B cell (primary cell): Measurements from ENCODE around the gene M1AP. TPM values are rescaled to one million over a fixed set of nuclear protein-coding genes. Genes with fewer than 3 reads are reported as not detected.
A peak's percentile ranks its signal among the peaks of the same experiment; 100 is the strongest.

Experiments
- ATAC-seq: fragments of 200-7000 bp; cut with Tn5 transposase; one replicate; pipeline ENCODE4 v1.10.0; 2021; ENCODE audit warnings: low read depth, mild to moderate bottlenecking, moderate number of reproducible peaks, moderate library complexity
- CTCF ChIA-PET: fragments of 350-600 bp; sonication (Branson Sonifier 250); formaldehyde crosslinking; loops from one replicate; lab custom pipeline; 2021; ENCODE audit warnings: antibody characterized with exemption, inconsistent platforms; lab: Charles Lee
- POLR2A ChIA-PET: fragments of 350-600 bp; sonication (Branson Sonifier 250); formaldehyde crosslinking; loops from one replicate; lab custom pipeline; 2021; ENCODE audit warnings: antibody characterized with exemption; lab: Charles Lee
- DNase-seq: peaks from one replicate; pipeline ENCODE4 v3.0.0; 2013
- H2AFZ ChIP-seq: 2 replicates; pipeline ENCODE4 v1.6.1; 2012; ENCODE audit warnings: mild to moderate bottlenecking, low read depth, low read length; ENCODE audit not compliant: insufficient read depth, poor library complexity, severe bottlenecking
- H3K27ac ChIP-seq, 2 donors: 1 replicate in 1 of 2; 2 replicates in 1 of 2; pipeline ENCODE4 v1.5.1; 2012 to 2013; ENCODE audit warnings: low read length in 2 of 2, mild to moderate bottlenecking in 2 of 2, moderate library complexity in 1 of 2
- H3K27me3 ChIP-seq, 4 experiments: fragments of 200-600 bp in 1 of 4; sonication (generic) in 1 of 4; replicated peaks in 1 of 4; 1 replicate in 2 of 4; 2 replicates in 2 of 4; pipeline versions ENCODE4 v1.6.1 to v1.7.0; 2013 to 2016; ENCODE audit warnings: low read length in 3 of 4, mild to moderate bottlenecking in 2 of 4, mixed read lengths in 1 of 4, moderate library complexity in 1 of 4; ENCODE audit not compliant: insufficient read depth in 4 of 4, control insufficient read depth in 3 of 4; ENCODE audit errors: control extremely low read depth in 1 of 4
- H3K36me3 ChIP-seq, 2 experiments: replicated peaks in 1 of 2; 1 replicate in 1 of 2; 2 replicates in 1 of 2; pipeline versions ENCODE4 v1.6.1 to v1.7.1; 2013; ENCODE audit warnings: low read length in 1 of 2; ENCODE audit not compliant: insufficient read depth in 2 of 2, control insufficient read depth in 1 of 2; ENCODE audit errors: control extremely low read depth in 1 of 2, extremely low read depth in 1 of 2
- H3K4me1 ChIP-seq, 2 donors: fragments of 200-600 bp in 1 of 2; sonication (generic) in 1 of 2; 1 replicate in 1 of 2; 2 replicates in 1 of 2; pipeline versions ENCODE4 v1.5.1 to v1.6.1; 2013 to 2017; ENCODE audit warnings: low read length in 2 of 2; ENCODE audit not compliant: control insufficient read depth in 2 of 2, insufficient read depth in 2 of 2
- H3K4me2 ChIP-seq: replicated peaks from 2 replicates; pipeline ENCODE3; 2012; ENCODE audit warnings: mild to moderate bottlenecking, low read depth, low read length; ENCODE audit not compliant: poor library complexity, severe bottlenecking
- H3K4me3 ChIP-seq, 5 experiments: fragments of 200-600 bp in 1 of 5; sonication (generic) in 1 of 5; 1 replicate in 3 of 5; 2 replicates in 2 of 5; pipeline versions ENCODE4 v1.5.1 to v1.7.0; 2011 to 2016; ENCODE audit warnings: low read length in 4 of 5, mild to moderate bottlenecking in 4 of 5, low read depth in 2 of 5, control low read depth in 1 of 5, moderate library complexity in 1 of 5; ENCODE audit not compliant: insufficient read depth in 1 of 5; ENCODE audit errors: control extremely low read depth in 1 of 5, extremely low read depth in 1 of 5
- H3K79me2 ChIP-seq: fragments of 200-600 bp; sonication (generic); one replicate; pipeline ENCODE4 v1.6.0; 2016; ENCODE audit warnings: low read length; ENCODE audit not compliant: control insufficient read depth, insufficient read depth
- H3K9ac ChIP-seq: fragments of 200-600 bp; sonication (generic); 2 replicates; pipeline ENCODE4 v1.6.1; 2017; ENCODE audit warnings: mild to moderate bottlenecking, low read length, moderate library complexity
- H3K9me3 ChIP-seq, 3 donors: one replicate each; pipeline versions ENCODE4 v1.6.1 to v1.7.1; 2013; ENCODE audit warnings: low read length in 2 of 3; ENCODE audit not compliant: control insufficient read depth in 2 of 3, insufficient read depth in 1 of 3; ENCODE audit errors: control extremely low read depth in 1 of 3
- H4K20me1 ChIP-seq: 2 replicates; pipeline ENCODE4 v1.6.0; 2012; ENCODE audit warnings: mild to moderate bottlenecking, low read length; ENCODE audit not compliant: insufficient read depth, control insufficient read depth, poor library complexity, severe bottlenecking
- H3K27ac Mint-ChIP-seq: one replicate; pipeline ENCODE4 v1.8.0; 2021; ENCODE audit warnings: mixed read lengths
- H3K27me3 Mint-ChIP-seq: one replicate; pipeline ENCODE4 v1.8.0; 2021; ENCODE audit warnings: mixed read lengths
- H3K4me1 Mint-ChIP-seq: one replicate; pipeline ENCODE4 v1.8.0; 2021; ENCODE audit warnings: mixed read lengths
- H3K4me3 Mint-ChIP-seq: one replicate; pipeline ENCODE4 v1.8.0; 2021; ENCODE audit warnings: mixed read lengths
- H3K9me3 Mint-ChIP-seq: one replicate; pipeline ENCODE4 v1.8.0; 2022; ENCODE audit warnings: mixed read lengths; ENCODE audit not compliant: insufficient read depth
- CTCF ChIP-seq: fragments of 200-600 bp; IDR thresholded peaks from one replicate; pipeline ENCODE4 v1.8.0; 2022; ENCODE audit warnings: antibody characterized with exemption, mild to moderate bottlenecking
- EZH2 ChIP-seq: IDR thresholded peaks from 2 replicates; pipeline ENCODE4 v1.6.1; 2012; ENCODE audit warnings: borderline replicate concordance, low read depth, mild to moderate bottlenecking, moderate library complexity, low read length; ENCODE audit not compliant: insufficient read depth, poor library complexity, severe bottlenecking
- whole genome bisulfite sequencing: methylation state at CpG from one replicate; pipeline ENCODE4 v1.1.5; 2013; ENCODE audit warnings: missing lambda C conversion rate; ENCODE audit not compliant: insufficient coverage; 5-methylcytosine and 5-hydroxymethylcytosine counted together
- intact Hi-C: fragments of 100-400 bp; cut with micrococcal nuclease; formaldehyde crosslinking; loops from one replicate; pipeline ENCODE4 v1.10.0; 2022
- polyA minus RNA-seq: library from RNA; depleted of rRNA, polyadenylated mRNA; stranded (reverse); fragments of >200 nt; gene quantifications from 2 replicates; pipeline ENCODE4 v1.2.3, GENCODE V29; 2012
- polyA plus RNA-seq: library from polyadenylated mRNA; depleted of rRNA; stranded (reverse); fragments of >200 nt; gene quantifications from 2 replicates; pipeline ENCODE4 v1.2.3, GENCODE V29; 2012
- total RNA-seq, 2 donors: library from RNA; stranded (reverse); fragments of 120-200 nt in 1 of 2; gene quantifications; 1 replicate in 1 of 2; 2 replicates in 1 of 2; pipeline versions ENCODE4 v1.2.3 to v1.2.4, GENCODE V29; 2013 to 2022

Gene M1AP
- total RNA-seq (not detected in 2 replicates), polyA plus RNA-seq (0.15 TPM in 1 of 2 replicates, not detected in the other), polyA minus RNA-seq (not detected in 2 replicates)
- total RNA-seq (2013), result 0.07 TPM

- Histone ChIP-seq H3K9me3 (peaks cover 0 to 5% (median 0%) of the 10 kb centered on the region in 3 donors), H3K27ac (no peak within 1 kb of the TSS), H3K9ac (peak within 1 kb of the TSS; percentile 34), H4K20me1 (no peaks in the 10 kb centered on the region), H3K27me3 (peaks cover 0 to 20% (median 15%) of the 10 kb centered on the region in 4 experiments), H3K79me2 (no peaks in the 10 kb centered on the region), H2AFZ (peak within 1 kb of the TSS; percentile 65), H3K36me3 (no peaks in the 10 kb centered on the region), H3K4me3 (peak within 1 kb of the TSS in 3 of 5 experiments; percentile 18 to 37 (median 28)), H3K4me1 (peaks cover 0 to 4% of the 10 kb centered on the region in 2 donors), H3K4me2 (peak within 1 kb of the TSS; percentile 71)
- intact Hi-C loops, result no loop called here
- TF ChIP-seq EZH2, result no peak
- TF ChIP-seq CTCF, result peak; percentile 23
- 22% methylated on average over 45 of the region's 45 CpGs for WGBS
- ChIA-PET POLR2A (no interaction called here), CTCF (interaction anchor here (0.6 kb wide), 1 partner anchor 950 kb away, joined by 4 read pairs; no protein-coding TSS in a partner anchor)
- Mint-ChIP-seq H3K4me1 (peaks cover 5% of the 10 kb centered on the region), H3K9me3 (no peaks in the 10 kb centered on the region), H3K4me3 (peak within 1 kb of the TSS; percentile 70), H3K27me3 (peaks cover 38% of the 10 kb centered on the region), H3K27ac (no peak within 1 kb of the TSS)
- DNase-seq (peak; percentile 47), ATAC-seq (peak; percentile 62)
These were observed at the start of gene M1AP for GRCh38 chr2:74648009-74648443. M1AP (minus strand) TSS chr2:74648330; CDS start chr2:74640275, 8,055 bp downstream.

GRCh38 chr2:74696829-74697228, 48.7 kb upstream of the M1AP start:
- intact Hi-C loops, result no loop called here
- H3K4me3 Mint-ChIP-seq, result no peak overlapping the region
- CTCF ChIA-PET, result no interaction called here

More at GRCh38 chr2:74696829-74697228, 48.7 kb upstream of the M1AP start:
- DNase-seq (no peak), ATAC-seq (no peak)
- H3K27ac ChIP-seq, result no peak overlapping the region
- H3K27ac Mint-ChIP-seq, result no peak overlapping the region
- H3K9ac ChIP-seq, result no peak overlapping the region
- WGBS, result no CpG with 5 or more reads among the region's 2 CpGs
- H3K9me3 ChIP-seq, result no peaks in the 10 kb centered on the region
- no peaks in the 10 kb centered on the region for H3K79me2 ChIP-seq
- POLR2A ChIA-PET, result no interaction called here
- no peak overlapping the region for H3K4me2 ChIP-seq
- TF ChIP-seq EZH2, result no peak
- no peak for TF ChIP-seq CTCF
- no peak overlapping the region for H3K4me3 ChIP-seq
- peaks cover 12% of the 10 kb centered on the region for H3K27me3 Mint-ChIP-seq
- H4K20me1 ChIP-seq, result no peaks in the 10 kb centered on the region
- H3K9me3 Mint-ChIP-seq, result no peaks in the 10 kb centered on the region
- H3K4me1 Mint-ChIP-seq, result peaks cover 8% of the 10 kb centered on the region
- H3K27me3 ChIP-seq, result no peaks in the 10 kb centered on the region
- no peak overlapping the region for H2AFZ ChIP-seq
- peaks cover 0 to 5% of the 10 kb centered on the region in 2 donors for H3K4me1 ChIP-seq
- no peaks in the 10 kb centered on the region for H3K36me3 ChIP-seq
